Mucosa of stomach (tissue), 1 donor: ENCODE results near the gene CCR9.

Experiments used
- H3K27me3 ChIP-seq: one replicate; pipeline ENCODE4 v1.7.0; 2013; ENCODE audit warnings: mild to moderate bottlenecking, low read length; ENCODE audit not compliant: control insufficient read depth, insufficient read depth
- H3K36me3 ChIP-seq: one replicate; pipeline ENCODE4 v1.7.0; 2013; ENCODE audit warnings: low read length; ENCODE audit not compliant: control insufficient read depth, insufficient read depth
- H3K4me1 ChIP-seq: one replicate; pipeline ENCODE4 v1.7.0; 2013; ENCODE audit warnings: mild to moderate bottlenecking, low read length; ENCODE audit not compliant: control insufficient read depth, insufficient read depth
- H3K4me3 ChIP-seq: one replicate; pipeline ENCODE4 v1.7.0; 2013; ENCODE audit warnings: low read length
- H3K9ac ChIP-seq: one replicate; pipeline ENCODE4 v1.7.0; 2013; ENCODE audit warnings: mild to moderate bottlenecking, low read length, moderate library complexity
- H3K9me3 ChIP-seq: one replicate; pipeline ENCODE4 v1.7.0; 2013; ENCODE audit warnings: mild to moderate bottlenecking, low read length, moderate library complexity; ENCODE audit not compliant: control insufficient read depth
- donor health status: Pancreatic carcinoma.

CCR9 gene

GRCh38 chr3:45874677-45875346 is 11.5 kb upstream of the CCR9 start:
- Histone ChIP-seq H3K4me3 (no peak overlapping the region), H3K27me3 (no peaks in the 10 kb centered on the region), H3K9ac (no peak overlapping the region), H3K36me3 (no peaks in the 10 kb centered on the region), H3K9me3 (no peaks in the 10 kb centered on the region), H3K4me1 (no peaks in the 10 kb centered on the region)

GRCh38 chr3:45878124-45878523 is 8.2 kb upstream of the CCR9 start:
- Histone ChIP-seq H3K9me3 (no peaks in the 10 kb centered on the region), H3K36me3 (no peaks in the 10 kb centered on the region), H3K4me3 (no peak overlapping the region), H3K4me1 (no peaks in the 10 kb centered on the region), H3K27me3 (peaks cover 8% of the 10 kb centered on the region), H3K9ac (no peak overlapping the region)

- no peaks in the 10 kb centered on the region for H3K36me3 ChIP-seq
- H3K9ac ChIP-seq: no peak overlapping the region
- H3K4me3 ChIP-seq: no peak overlapping the region
- no peaks in the 10 kb centered on the region for H3K9me3 ChIP-seq
- peaks cover 8% of the 10 kb centered on the region for H3K27me3 ChIP-seq
- no peaks in the 10 kb centered on the region for H3K4me1 ChIP-seq
Observed at GRCh38 chr3:45880725-45881077, 5.6 kb upstream of the CCR9 start.

- Histone ChIP-seq H3K9ac (no peak overlapping the region), H3K4me1 (no peaks in the 10 kb centered on the region), H3K27me3 (peaks cover 8% of the 10 kb centered on the region), H3K4me3 (no peak overlapping the region), H3K36me3 (no peaks in the 10 kb centered on the region), H3K9me3 (no peaks in the 10 kb centered on the region)
Observed at GRCh38 chr3:45881078-45882022, 5.0 kb upstream of the CCR9 start.

- no peak overlapping the region for H3K4me3 ChIP-seq
- peaks cover 8% of the 10 kb centered on the region for H3K27me3 ChIP-seq
- H3K9ac ChIP-seq: no peak overlapping the region
- H3K36me3 ChIP-seq: no peaks in the 10 kb centered on the region
- H3K9me3 ChIP-seq: no peaks in the 10 kb centered on the region
- H3K4me1 ChIP-seq: no peaks in the 10 kb centered on the region
Observed at GRCh38 chr3:45884368-45885201, 1.8 kb upstream of the CCR9 start.

- no peaks in the 10 kb centered on the region for H3K9me3 ChIP-seq
- H3K9ac ChIP-seq: no peak overlapping the region
- no peaks in the 10 kb centered on the region for H3K4me1 ChIP-seq
- H3K36me3 ChIP-seq: no peaks in the 10 kb centered on the region
- no peaks in the 10 kb centered on the region for H3K27me3 ChIP-seq
- no peak overlapping the region for H3K4me3 ChIP-seq
Observed at GRCh38 chr3:45887285-45887684, 942 bp downstream of the CCR9 start.

- H3K4me1 ChIP-seq: no peaks in the 10 kb centered on the region
- no peaks in the 10 kb centered on the region for H3K36me3 ChIP-seq
- no peak overlapping the region for H3K4me3 ChIP-seq
- no peaks in the 10 kb centered on the region for H3K9me3 ChIP-seq
- H3K9ac ChIP-seq: no peak overlapping the region
- no peaks in the 10 kb centered on the region for H3K27me3 ChIP-seq
Observed at GRCh38 chr3:45887759-45888511, 1.6 kb downstream of the CCR9 start.

- no peak overlapping the region for H3K4me3 ChIP-seq
- H3K9ac ChIP-seq: no peak overlapping the region
- H3K27me3 ChIP-seq: no peaks in the 10 kb centered on the region
- no peaks in the 10 kb centered on the region for H3K36me3 ChIP-seq
- no peaks in the 10 kb centered on the region for H3K9me3 ChIP-seq
- H3K4me1 ChIP-seq: no peaks in the 10 kb centered on the region
Observed at GRCh38 chr3:45889337-45889736, 3.0 kb downstream of the CCR9 start.

GRCh38 chr3:45890405-45890804 is 4.1 kb downstream of the CCR9 start:
- Histone ChIP-seq H3K4me3 (no peak overlapping the region), H3K9me3 (no peaks in the 10 kb centered on the region), H3K9ac (no peak overlapping the region), H3K36me3 (no peaks in the 10 kb centered on the region), H3K4me1 (no peaks in the 10 kb centered on the region), H3K27me3 (no peaks in the 10 kb centered on the region)

- Histone ChIP-seq H3K4me3 (no peak overlapping the region), H3K9me3 (no peaks in the 10 kb centered on the region), H3K9ac (no peak overlapping the region), H3K27me3 (no peaks in the 10 kb centered on the region), H3K4me1 (no peaks in the 10 kb centered on the region), H3K36me3 (no peaks in the 10 kb centered on the region)
Observed at GRCh38 chr3:45892161-45892560, 5.8 kb downstream of the CCR9 start.

GRCh38 chr3:45894015-45894414 is 7.7 kb downstream of the CCR9 start:
- Histone ChIP-seq H3K4me3 (no peak overlapping the region), H3K9me3 (no peaks in the 10 kb centered on the region), H3K9ac (no peak overlapping the region), H3K27me3 (no peaks in the 10 kb centered on the region), H3K36me3 (no peaks in the 10 kb centered on the region), H3K4me1 (no peaks in the 10 kb centered on the region)
